Hepatocyte (in vitro differentiated cells): ENCODE results near the gene CCDC83. TPM values are rescaled to one million over a fixed set of nuclear protein-coding genes. Genes with fewer than 3 reads are reported as not detected.
"Not testable (repeated sequence)": the region's sequence is repeated elsewhere in the genome, so short reads cannot be mapped to it uniquely, and the experiment has no call there.

Source experiments
- DNase-seq: peaks from one replicate; pipeline ENCODE4 v3.0.0-alpha.2; 2016; ENCODE audit warnings: low spot score
- H2AFZ ChIP-seq: fragments of 200-600 bp; sonication (generic); 2 replicates; pipeline ENCODE4 v1.6.0; 2016; ENCODE audit warnings: antibody characterized with exemption, mild to moderate bottlenecking
- H3K27ac ChIP-seq: fragments of 200-600 bp; sonication (generic); 2 replicates; pipeline ENCODE4 v1.5.1; 2016; ENCODE audit warnings: mild to moderate bottlenecking
- H3K27me3 ChIP-seq: fragments of 200-600 bp; sonication (generic); 2 replicates; pipeline ENCODE4 v1.6.1; 2016
- H3K36me3 ChIP-seq: fragments of 200-600 bp; sonication (generic); replicated peaks from 2 replicates; pipeline ENCODE4 v1.5.1; 2016; ENCODE audit warnings: low read depth; ENCODE audit not compliant: insufficient read depth
- H3K4me1 ChIP-seq: fragments of 200-600 bp; sonication (generic); 2 replicates; pipeline ENCODE4 v1.5.1; 2016; ENCODE audit warnings: mild to moderate bottlenecking, moderate library complexity; ENCODE audit not compliant: insufficient read depth
- H3K4me2 ChIP-seq: fragments of 200-600 bp; sonication (generic); 2 replicates; pipeline ENCODE4 v1.6.0; 2016
- H3K4me3 ChIP-seq: fragments of 200-600 bp; sonication (generic); 2 replicates; pipeline ENCODE4 v1.5.1; 2016; ENCODE audit warnings: mild to moderate bottlenecking
- H3K79me2 ChIP-seq: fragments of 200-600 bp; sonication (generic); 2 replicates; pipeline ENCODE4 v1.6.0; 2017; ENCODE audit warnings: mild to moderate bottlenecking
- H3K9me2 ChIP-seq: fragments of 200-600 bp; sonication (generic); replicated peaks from 2 replicates; pipeline ENCODE4 v1.6.0; 2017; ENCODE audit warnings: mild to moderate bottlenecking; ENCODE audit not compliant: insufficient read depth
- H3K9me3 ChIP-seq: fragments of 200-600 bp; sonication (generic); 2 replicates; pipeline ENCODE4 v1.5.1; 2016; ENCODE audit warnings: low read depth, mild to moderate bottlenecking
- H4K20me1 ChIP-seq: fragments of 200-600 bp; sonication (generic); 2 replicates; pipeline ENCODE4 v1.6.0; 2016; ENCODE audit warnings: mild to moderate bottlenecking; ENCODE audit not compliant: insufficient read depth, poor library complexity, severe bottlenecking
- EZH2 ChIP-seq: fragments of 200-600 bp; sonication (generic); IDR thresholded peaks from 2 replicates; pipeline ENCODE4 v1.6.1; 2016; ENCODE audit warnings: antibody characterized with exemption, mild to moderate bottlenecking, borderline replicate concordance
- EZH2phosphoT487 ChIP-seq: fragments of 200-600 bp; sonication (generic); IDR thresholded peaks from one replicate; pipeline ENCODE4 v1.6.1; 2018; ENCODE audit warnings: antibody characterized with exemption, mild to moderate bottlenecking, low read depth, moderate library complexity; ENCODE audit not compliant: unreplicated experiment, severe bottlenecking
- WGBS: methylation state at CpG from one replicate; pipeline ENCODE4 v1.1.6; 2016; ENCODE audit warnings: low lambda C conversion rate; ENCODE audit errors: missing lambda C conversion rate; 5-methylcytosine and 5-hydroxymethylcytosine counted together
- polyA plus RNA-seq: library from polyadenylated mRNA; unstranded; fragments of >200 nt; fragmentation: Nextera tagmentation; extraction: Ambion mirVana; gene quantifications from 2 replicates; pipeline ENCODE4 v1.2.1, GENCODE V29; 2016
- total RNA-seq: library from RNA; depleted of rRNA; stranded (reverse); fragments of >200 nt; gene quantifications from 2 replicates; pipeline ENCODE4 v1.2.3, GENCODE V29; 2014
- TF ChIP-seq, protein P1 (sequence below): fragments of 200-600 bp; sonication (generic); IDR thresholded peaks from 2 replicates; pipeline ENCODE4 v1.5.1; 2016; ENCODE audit warnings: antibody characterized with exemption, mild to moderate bottlenecking; ENCODE audit not compliant: poor library complexity

CCDC83 gene
- total and polyA plus RNA-seq, 2 experiments from 2014 or later = not detected

DNA sequence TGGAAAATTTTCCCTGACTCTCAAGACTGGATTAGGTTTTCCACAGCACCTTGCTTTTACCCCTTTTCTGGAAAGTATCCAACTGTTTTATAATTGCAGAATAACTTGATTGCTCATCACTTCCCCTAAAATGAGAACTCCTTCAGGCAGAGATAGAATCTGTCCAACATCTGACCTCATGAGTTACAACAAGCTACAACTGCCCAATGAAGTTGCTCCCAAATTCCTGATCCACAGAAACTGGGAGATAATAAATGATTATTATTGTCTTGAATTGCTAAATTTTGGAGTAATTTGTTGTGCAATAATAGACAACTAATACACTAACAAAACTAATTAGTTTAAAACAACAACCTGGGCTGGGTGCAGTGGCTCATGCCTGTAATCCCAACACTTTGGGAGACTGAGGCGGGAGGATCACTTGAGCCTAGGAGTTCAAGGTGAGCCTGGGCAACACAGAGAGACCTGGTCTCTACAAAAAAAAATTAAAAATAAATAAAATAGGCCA lies 10.0 kb upstream of the CCDC83 start:
- Histone ChIP-seq H3K4me1 (no peaks in the 10 kb centered on the region), H3K79me2 (no peaks in the 10 kb centered on the region), H3K27me3 (no peaks in the 10 kb centered on the region), H3K9me2 (no peaks in the 10 kb centered on the region), H3K9me3 (no peaks in the 10 kb centered on the region), H2AFZ (no peak overlapping the region), H3K36me3 (no peaks in the 10 kb centered on the region), H4K20me1 (no peaks in the 10 kb centered on the region), H3K27ac (peak overlapping the region; percentile 57), H3K4me3 (no peak overlapping the region), H3K4me2 (no peak overlapping the region)
- no peak for DNase-seq
- WGBS = 100% methylated on average over 1 of the region's 1 CpG
- TF ChIP-seq, protein P1, sequence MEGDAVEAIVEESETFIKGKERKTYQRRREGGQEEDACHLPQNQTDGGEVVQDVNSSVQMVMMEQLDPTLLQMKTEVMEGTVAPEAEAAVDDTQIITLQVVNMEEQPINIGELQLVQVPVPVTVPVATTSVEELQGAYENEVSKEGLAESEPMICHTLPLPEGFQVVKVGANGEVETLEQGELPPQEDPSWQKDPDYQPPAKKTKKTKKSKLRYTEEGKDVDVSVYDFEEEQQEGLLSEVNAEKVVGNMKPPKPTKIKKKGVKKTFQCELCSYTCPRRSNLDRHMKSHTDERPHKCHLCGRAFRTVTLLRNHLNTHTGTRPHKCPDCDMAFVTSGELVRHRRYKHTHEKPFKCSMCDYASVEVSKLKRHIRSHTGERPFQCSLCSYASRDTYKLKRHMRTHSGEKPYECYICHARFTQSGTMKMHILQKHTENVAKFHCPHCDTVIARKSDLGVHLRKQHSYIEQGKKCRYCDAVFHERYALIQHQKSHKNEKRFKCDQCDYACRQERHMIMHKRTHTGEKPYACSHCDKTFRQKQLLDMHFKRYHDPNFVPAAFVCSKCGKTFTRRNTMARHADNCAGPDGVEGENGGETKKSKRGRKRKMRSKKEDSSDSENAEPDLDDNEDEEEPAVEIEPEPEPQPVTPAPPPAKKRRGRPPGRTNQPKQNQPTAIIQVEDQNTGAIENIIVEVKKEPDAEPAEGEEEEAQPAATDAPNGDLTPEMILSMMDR = no peak
- no peak for TF ChIP-seq EZH2

DNA sequence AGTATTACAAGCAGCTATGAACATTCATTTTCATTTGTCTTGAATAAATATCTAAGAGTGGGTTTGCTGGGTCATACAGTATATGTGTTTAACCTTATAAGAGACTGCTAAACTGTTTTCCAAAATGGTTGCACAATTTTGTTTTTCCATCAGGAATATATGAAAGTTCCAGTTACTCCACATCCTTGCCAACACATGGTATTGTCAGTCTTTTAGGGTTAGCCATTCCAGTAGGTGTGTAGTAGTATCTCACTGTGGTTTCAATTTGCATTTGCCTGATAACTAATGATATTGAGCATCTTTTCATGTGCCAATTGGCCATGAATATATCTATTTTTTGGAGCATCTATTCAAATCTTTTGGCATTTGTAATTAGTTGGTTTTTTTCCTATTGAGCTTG lies 7.7 kb upstream of the CCDC83 start:
- DNase-seq = no peak
- no peak overlapping the region for H2AFZ ChIP-seq
- no peak overlapping the region for H3K4me2 ChIP-seq

DNA sequence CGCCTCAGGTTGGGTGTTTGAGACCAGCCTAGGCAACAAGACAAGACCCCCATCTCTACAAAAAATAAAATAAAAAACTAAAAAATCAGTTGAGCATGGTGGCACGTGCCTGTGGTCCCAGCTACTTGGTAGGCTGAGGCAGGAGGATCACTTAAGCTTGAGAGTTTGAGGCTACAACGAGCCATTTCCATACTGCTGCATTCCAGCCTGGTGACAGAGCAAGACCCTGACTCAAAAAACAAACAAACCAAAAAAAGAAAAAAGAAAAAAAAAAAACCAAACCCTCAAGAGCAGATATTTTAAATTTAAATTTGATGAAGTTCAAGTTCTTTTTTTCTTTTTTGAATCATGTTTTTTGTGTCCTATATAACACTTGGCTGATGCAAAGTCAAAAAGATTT lies 7.2 kb upstream of the CCDC83 start:
- H4K20me1 ChIP-seq = no peaks in the 10 kb centered on the region
- no peaks in the 10 kb centered on the region for H3K36me3 ChIP-seq
- no peaks in the 10 kb centered on the region for H3K27me3 ChIP-seq
- no peaks in the 10 kb centered on the region for H3K9me2 ChIP-seq
- no peaks in the 10 kb centered on the region for H3K79me2 ChIP-seq
- H3K27ac ChIP-seq = no peak overlapping the region
- H3K4me3 ChIP-seq = no peak overlapping the region
- WGBS = 87% methylated on average over 3 of the region's 3 CpGs
- H3K4me2 ChIP-seq = no peak overlapping the region
- H2AFZ ChIP-seq = no peak overlapping the region
- TF ChIP-seq, protein P1 = no peak
- no peak for TF ChIP-seq EZH2
- TF ChIP-seq EZH2phosphoT487 = no peak
- H3K4me1 ChIP-seq = no peaks in the 10 kb centered on the region
- DNase-seq = no peak
- H3K9me3 ChIP-seq = no peaks in the 10 kb centered on the region

More for the DNA sequence above, 7.7 kb upstream of the CCDC83 start:
- Histone ChIP-seq H3K4me3 (no peak overlapping the region), H4K20me1 (no peaks in the 10 kb centered on the region), H3K27me3 (no peaks in the 10 kb centered on the region), H3K36me3 (no peaks in the 10 kb centered on the region), H3K79me2 (no peaks in the 10 kb centered on the region), H3K9me2 (no peaks in the 10 kb centered on the region), H3K9me3 (no peaks in the 10 kb centered on the region), H3K4me1 (no peaks in the 10 kb centered on the region), H3K27ac (no peak overlapping the region)
- TF ChIP-seq EZH2 = no peak
- TF ChIP-seq, protein P1 = no peak
- no peak for TF ChIP-seq EZH2phosphoT487

DNA sequence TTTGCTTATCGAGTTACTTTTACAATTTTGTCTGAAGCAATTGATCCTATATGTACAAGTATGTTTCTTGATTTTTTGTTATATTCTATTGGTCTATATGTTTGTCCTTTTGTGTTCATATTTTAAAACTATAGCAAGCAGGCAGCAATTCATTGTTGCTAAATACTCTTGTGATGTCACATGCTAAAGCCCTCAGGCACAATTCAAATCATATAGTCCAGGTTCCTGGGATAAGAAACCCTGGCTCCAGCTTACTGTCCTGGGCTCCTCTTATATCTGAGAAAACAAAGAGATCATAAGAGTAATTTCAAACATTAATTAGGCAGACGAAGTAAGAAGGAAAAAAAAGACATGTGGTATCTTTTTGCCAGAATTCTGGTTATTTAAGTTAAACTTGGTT lies 6.6 kb upstream of the CCDC83 start:
- DNase-seq = no peak
- Histone ChIP-seq H3K27ac (no peak overlapping the region), H3K79me2 (peaks cover under 1% of the 10 kb centered on the region), H3K27me3 (no peaks in the 10 kb centered on the region), H3K4me1 (no peaks in the 10 kb centered on the region), H3K36me3 (no peaks in the 10 kb centered on the region), H3K9me3 (no peaks in the 10 kb centered on the region), H3K4me3 (no peak overlapping the region), H2AFZ (no peak overlapping the region), H3K4me2 (no peak overlapping the region), H3K9me2 (no peaks in the 10 kb centered on the region), H4K20me1 (no peaks in the 10 kb centered on the region)
- TF ChIP-seq EZH2phosphoT487 (no peak), EZH2 (no peak)
- TF ChIP-seq, protein P1 = no peak
- 97% methylated on average over 2 of the region's 2 CpGs for WGBS

DNA sequence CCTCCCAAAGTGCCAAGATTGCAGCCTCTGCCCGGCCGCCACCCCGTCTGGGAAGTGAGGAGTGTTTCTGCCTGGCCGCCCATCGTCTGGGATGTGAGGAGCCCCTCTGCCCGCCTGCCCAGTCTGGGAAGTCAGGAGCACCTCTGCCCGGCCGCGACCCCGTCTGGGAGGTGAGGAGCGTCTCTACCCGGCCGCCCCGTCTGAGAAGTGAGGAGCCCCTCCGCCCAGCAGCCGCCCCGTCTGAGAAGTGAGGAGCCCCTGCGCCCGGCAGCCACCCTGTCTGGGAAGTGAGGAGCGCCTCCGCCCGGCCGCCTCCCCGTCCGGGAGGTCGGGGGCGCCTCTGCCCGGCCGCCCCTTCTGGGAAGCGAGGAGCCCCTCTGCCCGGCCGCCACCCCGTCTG lies 2.4 kb upstream of the CCDC83 start:
- H3K36me3 ChIP-seq, H2AFZ ChIP-seq, H3K4me3 ChIP-seq, H3K27ac ChIP-seq, H3K79me2 ChIP-seq, H3K4me2 ChIP-seq, H3K4me1 ChIP-seq, DNase-seq, H3K9me2 ChIP-seq, H3K27me3 ChIP-seq, H4K20me1 ChIP-seq, H3K9me3 ChIP-seq: not testable (repeated sequence)
- WGBS = 96% methylated on average over 19 of the region's 33 CpGs

DNA sequence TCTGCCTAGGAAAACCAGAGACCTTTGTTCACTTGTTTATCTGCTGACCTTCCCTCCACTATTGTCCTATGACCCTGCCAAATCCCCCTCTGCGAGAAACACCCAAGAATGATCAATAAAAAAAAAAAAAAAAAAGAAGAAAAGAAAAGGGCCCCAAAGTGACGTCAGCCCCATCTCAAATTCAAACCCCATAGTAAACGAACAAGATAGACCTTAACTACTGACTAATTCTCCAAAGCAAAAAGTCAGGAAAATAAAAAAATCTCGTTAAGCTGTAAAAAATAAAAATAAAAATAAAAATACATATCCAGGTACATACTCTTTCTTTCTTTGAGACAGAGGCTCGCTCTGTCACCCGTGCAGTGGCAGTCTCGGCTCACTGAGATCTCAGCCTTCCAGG lies 1.6 kb upstream of the CCDC83 start:
- H3K9me2 ChIP-seq, H4K20me1 ChIP-seq, H3K36me3 ChIP-seq, H3K4me1 ChIP-seq, H2AFZ ChIP-seq, H3K4me3 ChIP-seq, H3K27me3 ChIP-seq, H3K9me3 ChIP-seq, DNase-seq, H3K27ac ChIP-seq, H3K79me2 ChIP-seq: not testable (repeated sequence)
- peak overlapping the region; percentile 83 for H3K4me2 ChIP-seq
- WGBS = 88% methylated on average over 6 of the region's 7 CpGs
